ENCODE data around the gene KCNIP4. TPM values are rescaled to one million over a fixed set of nuclear protein-coding genes. Genes with fewer than 3 reads are reported as not detected.

The KCNIP4 gene
- total and polyA plus RNA-seq, 2 donors from 2014 or later: 9.8 to 43.9 TPM

DNA sequence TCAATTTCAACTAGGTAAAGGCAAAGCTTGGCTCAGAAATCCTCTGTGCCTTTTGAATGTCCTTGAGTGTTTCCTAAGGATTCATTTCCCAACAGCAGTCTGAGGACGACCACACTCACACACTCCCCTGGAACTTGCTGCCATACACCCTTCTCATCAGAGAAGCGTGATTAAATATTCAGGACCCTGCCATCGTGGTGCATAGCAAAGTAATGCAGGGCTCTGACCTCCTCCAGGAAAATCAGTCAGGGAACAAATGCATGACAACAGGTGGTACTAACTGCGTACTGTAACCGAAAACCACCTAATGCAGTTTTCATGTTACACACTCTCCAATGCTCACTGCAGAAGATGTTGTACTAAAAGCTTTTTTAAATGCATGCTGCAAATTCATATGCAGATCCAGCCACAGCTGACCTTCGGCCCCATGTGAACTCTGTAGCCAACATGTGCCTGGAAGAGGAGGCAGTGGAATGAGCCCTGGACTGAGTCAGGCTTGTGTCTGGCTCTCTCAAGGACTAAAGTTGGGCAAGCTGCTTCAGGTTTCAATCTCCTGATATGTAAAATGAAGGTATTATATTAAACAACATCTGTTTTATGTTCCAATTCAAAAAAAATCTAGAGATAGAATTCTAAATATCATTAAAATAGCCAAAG lies 238.3 kb downstream of the KCNIP4 start:
- DNase-seq (no peak), FAIRE-seq (no peak)
- intact Hi-C loops (cut with DNase I): no loop called here
- H3K9ac ChIP-seq (ENCODE audit: low read length in 3 of 3): no peak overlapping the region
- TF ChIP-seq, protein P1, sequence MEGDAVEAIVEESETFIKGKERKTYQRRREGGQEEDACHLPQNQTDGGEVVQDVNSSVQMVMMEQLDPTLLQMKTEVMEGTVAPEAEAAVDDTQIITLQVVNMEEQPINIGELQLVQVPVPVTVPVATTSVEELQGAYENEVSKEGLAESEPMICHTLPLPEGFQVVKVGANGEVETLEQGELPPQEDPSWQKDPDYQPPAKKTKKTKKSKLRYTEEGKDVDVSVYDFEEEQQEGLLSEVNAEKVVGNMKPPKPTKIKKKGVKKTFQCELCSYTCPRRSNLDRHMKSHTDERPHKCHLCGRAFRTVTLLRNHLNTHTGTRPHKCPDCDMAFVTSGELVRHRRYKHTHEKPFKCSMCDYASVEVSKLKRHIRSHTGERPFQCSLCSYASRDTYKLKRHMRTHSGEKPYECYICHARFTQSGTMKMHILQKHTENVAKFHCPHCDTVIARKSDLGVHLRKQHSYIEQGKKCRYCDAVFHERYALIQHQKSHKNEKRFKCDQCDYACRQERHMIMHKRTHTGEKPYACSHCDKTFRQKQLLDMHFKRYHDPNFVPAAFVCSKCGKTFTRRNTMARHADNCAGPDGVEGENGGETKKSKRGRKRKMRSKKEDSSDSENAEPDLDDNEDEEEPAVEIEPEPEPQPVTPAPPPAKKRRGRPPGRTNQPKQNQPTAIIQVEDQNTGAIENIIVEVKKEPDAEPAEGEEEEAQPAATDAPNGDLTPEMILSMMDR (IDR thresholded peaks at IDR 0.05; ENCODE audit: borderline replicate concordance, extremely low read depth, insufficient read depth): no peak
- no peaks in the 10 kb centered on the region for H3K27me3 ChIP-seq (ENCODE audit: control insufficient read depth, insufficient read depth, low read length)
- H3K4me3 ChIP-seq (ENCODE audit: low read length in 3 of 3): no peak overlapping the region
- no peaks in the 10 kb centered on the region for H3K36me3 ChIP-seq (ENCODE audit: control insufficient read depth in 2 of 3, insufficient read depth in 3 of 3, low read length in 3 of 3)
- no peaks in the 10 kb centered on the region for H3K4me1 ChIP-seq (ENCODE audit: control insufficient read depth in 2 of 3, insufficient read depth in 2 of 3, low read depth in 1 of 3, low read length in 3 of 3)
- H3K9me3 ChIP-seq (ENCODE audit: control insufficient read depth in 2 of 3, insufficient read depth in 1 of 3, low read length in 3 of 3): no peaks in the 10 kb centered on the region
- H3K27ac ChIP-seq (ENCODE audit: low read depth in 2 of 2, low read length in 2 of 2): no peak overlapping the region

DNA sequence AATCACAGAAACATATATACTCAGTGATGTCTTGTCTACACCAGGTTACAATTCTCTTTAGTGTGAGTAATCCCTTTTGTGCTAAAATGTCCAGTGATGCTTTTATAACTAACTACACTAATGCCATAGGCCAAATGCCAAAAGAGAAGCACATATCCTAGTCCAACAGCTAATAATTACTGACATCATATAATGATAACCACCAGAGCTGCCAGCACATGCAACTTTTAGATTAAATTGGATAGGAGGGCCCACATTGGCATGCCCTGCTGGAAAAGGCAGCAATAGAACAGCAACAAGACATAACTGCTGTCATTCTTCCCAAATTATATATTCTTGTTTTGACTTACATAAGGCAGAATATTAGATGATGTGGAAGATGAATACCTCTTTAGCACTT lies 238.8 kb downstream of the KCNIP4 start:
- no peaks in the 10 kb centered on the region for H3K9me3 ChIP-seq (ENCODE audit: control insufficient read depth in 2 of 3, insufficient read depth in 1 of 3, low read length in 3 of 3)
- TF ChIP-seq, protein P1 (IDR thresholded peaks at IDR 0.05; ENCODE audit: borderline replicate concordance, extremely low read depth, insufficient read depth): no peak
- H3K9ac ChIP-seq (ENCODE audit: low read length in 3 of 3): no peak overlapping the region
- intact Hi-C loops (cut with DNase I): no loop called here
- no peak overlapping the region for H3K27ac ChIP-seq (ENCODE audit: low read depth in 2 of 2, low read length in 2 of 2)
- FAIRE-seq (no peak), DNase-seq (no peak)
- H3K4me3 ChIP-seq (ENCODE audit: low read length in 3 of 3): no peak overlapping the region
- no peaks in the 10 kb centered on the region for H3K27me3 ChIP-seq (ENCODE audit: control insufficient read depth, insufficient read depth, low read length)
- H3K36me3 ChIP-seq (ENCODE audit: control insufficient read depth in 2 of 3, insufficient read depth in 3 of 3, low read length in 3 of 3): no peaks in the 10 kb centered on the region
- no peaks in the 10 kb centered on the region for H3K4me1 ChIP-seq (ENCODE audit: control insufficient read depth in 2 of 3, insufficient read depth in 2 of 3, low read depth in 1 of 3, low read length in 3 of 3)

DNA sequence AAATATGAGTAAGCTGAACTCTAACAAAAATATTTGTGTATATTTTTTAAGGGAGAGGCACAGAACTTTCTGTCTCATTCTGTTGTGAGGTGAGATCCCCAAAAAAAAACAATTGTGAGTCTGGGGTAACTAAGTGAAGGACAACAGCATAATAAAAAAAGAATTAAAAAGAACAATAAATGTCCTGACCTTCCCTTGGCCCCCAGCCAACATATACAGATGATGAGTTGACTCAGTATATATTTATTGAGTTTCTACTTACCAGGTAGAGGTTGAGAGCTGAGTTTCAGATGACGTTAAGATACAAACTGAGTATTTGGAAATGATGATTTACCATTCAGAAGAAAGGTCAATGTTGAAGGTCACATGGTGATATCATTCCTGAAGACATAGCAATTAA lies 239.5 kb downstream of the KCNIP4 start:
- no peak overlapping the region for H3K4me3 ChIP-seq (ENCODE audit: low read length in 3 of 3)
- intact Hi-C loops (cut with DNase I): no loop called here
- no peaks in the 10 kb centered on the region for H3K36me3 ChIP-seq (ENCODE audit: control insufficient read depth in 2 of 3, insufficient read depth in 3 of 3, low read length in 3 of 3)
- FAIRE-seq (no peak), DNase-seq (no peak)
- TF ChIP-seq, protein P1 (IDR thresholded peaks at IDR 0.05; ENCODE audit: borderline replicate concordance, extremely low read depth, insufficient read depth): no peak
- no peaks in the 10 kb centered on the region for H3K9me3 ChIP-seq (ENCODE audit: control insufficient read depth in 2 of 3, insufficient read depth in 1 of 3, low read length in 3 of 3)
- H3K9ac ChIP-seq (ENCODE audit: low read length in 3 of 3): no peak overlapping the region
- no peak overlapping the region for H3K27ac ChIP-seq (ENCODE audit: low read depth in 2 of 2, low read length in 2 of 2)
- H3K27me3 ChIP-seq (ENCODE audit: control insufficient read depth, insufficient read depth, low read length): no peaks in the 10 kb centered on the region
- no peaks in the 10 kb centered on the region for H3K4me1 ChIP-seq (ENCODE audit: control insufficient read depth in 2 of 3, insufficient read depth in 2 of 3, low read depth in 1 of 3, low read length in 3 of 3)

DNA sequence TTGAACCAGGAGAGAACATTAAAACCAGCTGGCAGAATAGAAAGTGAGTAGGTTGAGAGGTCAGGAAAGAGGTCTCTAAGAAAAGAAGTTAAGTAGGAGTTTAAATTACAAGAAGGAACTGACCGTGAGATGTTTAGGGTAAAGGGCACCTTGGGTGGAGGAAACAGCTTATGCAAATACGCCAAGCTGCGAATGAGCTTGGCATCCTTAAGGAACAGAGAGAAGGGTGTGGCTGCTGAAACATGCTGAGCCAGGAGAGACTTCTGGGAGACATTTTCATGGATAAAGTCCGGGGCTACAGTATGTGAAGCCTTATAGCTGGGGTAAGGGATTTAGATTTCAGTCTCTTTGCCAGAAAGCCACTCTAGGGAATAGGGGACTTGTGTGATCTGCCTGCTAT lies 249.1 kb downstream of the KCNIP4 start:
- no peak for FAIRE-seq
- H3K9ac ChIP-seq (ENCODE audit: low read length in 3 of 3): no peak overlapping the region
- no peaks in the 10 kb centered on the region for H3K36me3 ChIP-seq (ENCODE audit: control insufficient read depth in 2 of 3, insufficient read depth in 3 of 3, low read length in 3 of 3)
- DNase-seq: no peak
- no peaks in the 10 kb centered on the region for H3K27me3 ChIP-seq (ENCODE audit: control insufficient read depth, insufficient read depth, low read length)
- TF ChIP-seq, protein P1 (IDR thresholded peaks at IDR 0.05; ENCODE audit: borderline replicate concordance, extremely low read depth, insufficient read depth): no peak
- intact Hi-C loops (cut with DNase I): no loop called here
- H3K4me3 ChIP-seq (ENCODE audit: low read length in 3 of 3): no peak overlapping the region
- no peak overlapping the region for H3K27ac ChIP-seq (ENCODE audit: low read depth in 2 of 2, low read length in 2 of 2)
- H3K9me3 ChIP-seq (ENCODE audit: control insufficient read depth in 2 of 3, insufficient read depth in 1 of 3, low read length in 3 of 3): no peaks in the 10 kb centered on the region
- peaks cover 0 to 2% (median 0%) of the 10 kb centered on the region in 3 donors for H3K4me1 ChIP-seq (ENCODE audit: control insufficient read depth in 2 of 3, insufficient read depth in 2 of 3, low read depth in 1 of 3, low read length in 3 of 3)

All from kidney (tissue), 14 donors.